ENCODE measurements around the gene TGFBRAP1. TPM values are rescaled to one million over a fixed set of nuclear protein-coding genes. Genes with fewer than 3 reads are reported as not detected.

TGFBRAP1 gene
- total RNA-seq, result 19.6 and 66.3 TPM in 2 replicates

GRCh38 chr2:105329561-105330495 lies at the start of gene TGFBRAP1:
Gene TGFBRAP1 (minus strand): TSS chr2:105329735. CDS start chr2:105308301, 21,434 bp downstream.

GRCh38 chr2:105337122-105338019 lies 7.8 kb upstream of the TGFBRAP1 start, which contains the start of gene C2orf49:
Gene C2orf49 (plus strand): TSS chr2:105337540. CDS start chr2:105337588, 48 bp downstream.

GRCh38 chr2:105241443-105241842 lies 88.1 kb downstream of the TGFBRAP1 start, which contains the start of gene GPR45:
Gene GPR45 (plus strand): TSS chr2:105241743. CDS start chr2:105241859, 116 bp downstream.

Other genes starting within 250 kb of the TGFBRAP1 start
- gene GPR45, start 88.0 kb downstream of the TGFBRAP1 start, total RNA-seq, result not detected in 2 replicates
- gene C2orf49, start 7.8 kb upstream of the TGFBRAP1 start, total RNA-seq, result 9.4 and 18.2 TPM in 2 replicates
- 27.4 and 62.9 TPM in 2 replicates for gene FHL2, start 69.3 kb upstream of the TGFBRAP1 start, total RNA-seq

Data from bladder microvascular endothelial cell (primary cell).